Medulla oblongata (tissue), 1 donor: Measurements from ENCODE around the gene GALNT14.

Source experiments
- DNase-seq: peaks from one replicate; pipeline ENCODE4 v3.0.0-alpha.2; 2015; ENCODE audit errors: extremely low spot score

GALNT14 gene

DNA sequence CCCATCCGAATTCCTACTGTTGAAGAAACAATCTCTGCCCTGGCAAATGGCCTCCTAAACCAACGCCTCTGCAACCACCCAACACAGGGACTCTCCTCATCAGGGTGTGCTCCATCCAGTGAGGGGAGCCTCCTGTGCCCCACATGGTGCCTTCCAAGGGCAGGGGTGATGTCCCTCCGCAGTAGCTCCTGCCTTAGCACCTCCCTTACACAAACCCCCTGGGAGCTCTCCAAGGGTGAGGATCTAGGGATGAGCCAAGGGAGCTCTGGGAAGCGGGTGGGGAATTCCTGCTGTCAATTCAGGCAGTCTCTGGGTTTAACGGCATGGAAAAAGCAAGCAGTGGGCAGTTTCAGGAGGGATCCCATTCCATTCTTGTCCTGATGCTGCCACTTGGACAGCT, 3.8 kb downstream of the GALNT14 start:
- DNase-seq = no peak

GRCh38 chr2:31132786-31133185, 5.5 kb downstream of the GALNT14 start:
- no peak for DNase-seq

- DNase-seq = no peak
These were observed 6.4 kb downstream of the GALNT14 start for GRCh38 chr2:31131871-31132270.

- DNase-seq = no peak
These were observed 8.7 kb downstream of the GALNT14 start for GRCh38 chr2:31129375-31130171.

DNA sequence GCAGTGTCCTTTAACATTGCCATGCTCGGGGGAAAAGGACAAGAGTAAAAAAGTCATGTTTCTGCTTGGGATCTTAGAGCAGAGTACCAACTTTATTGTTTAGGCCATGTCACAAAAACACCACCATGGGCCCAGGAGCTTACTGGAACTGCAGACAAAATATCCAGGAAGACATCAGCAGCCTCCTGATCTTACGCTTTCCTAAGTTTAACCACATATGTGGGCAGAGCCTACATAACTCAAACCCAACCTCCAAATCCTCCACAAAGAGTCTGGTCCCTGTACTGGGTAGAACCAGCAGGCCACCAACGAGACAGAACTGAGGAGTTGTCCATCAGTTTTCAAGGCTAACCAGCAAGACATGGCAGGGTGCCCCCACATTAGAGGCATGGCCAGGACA, 10.3 kb downstream of the GALNT14 start:
- no peak for DNase-seq

DNA sequence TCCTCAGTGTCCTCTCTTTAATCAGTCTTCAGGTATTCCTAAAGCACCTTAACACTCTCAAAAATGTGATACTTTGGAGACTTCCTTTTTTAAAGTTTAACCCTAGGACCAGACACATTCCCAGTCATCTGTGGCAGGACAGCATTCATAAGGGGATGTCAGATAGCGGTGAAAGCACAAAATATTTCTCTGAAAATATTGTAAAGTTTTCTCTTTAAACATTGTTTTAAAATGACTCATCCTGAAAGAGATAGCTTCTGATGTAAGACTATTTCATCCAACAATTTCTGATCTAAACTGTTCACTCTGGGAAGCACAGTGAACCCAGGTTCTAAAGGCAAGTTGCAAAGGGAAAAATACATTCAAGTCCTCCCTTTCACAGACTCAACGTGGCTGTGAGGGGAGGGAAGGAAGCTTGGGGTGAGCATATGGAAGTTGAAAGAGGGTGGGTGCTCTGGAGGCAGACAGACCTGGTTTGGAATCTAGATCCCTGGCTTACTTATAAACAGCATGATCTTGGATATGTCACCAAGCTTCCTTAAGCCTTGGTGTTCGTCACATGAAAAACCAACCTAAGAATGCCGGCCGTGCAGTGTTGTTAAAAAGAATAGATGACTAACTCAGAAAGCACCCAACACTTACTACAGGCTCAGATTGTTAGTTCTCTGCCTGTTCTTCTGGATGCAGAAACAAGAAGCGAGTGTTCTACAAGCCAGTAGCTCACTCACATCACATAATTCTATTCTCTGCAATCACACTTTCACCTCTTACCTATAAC, 12.1 kb downstream of the GALNT14 start:
- DNase-seq = no peak

DNA sequence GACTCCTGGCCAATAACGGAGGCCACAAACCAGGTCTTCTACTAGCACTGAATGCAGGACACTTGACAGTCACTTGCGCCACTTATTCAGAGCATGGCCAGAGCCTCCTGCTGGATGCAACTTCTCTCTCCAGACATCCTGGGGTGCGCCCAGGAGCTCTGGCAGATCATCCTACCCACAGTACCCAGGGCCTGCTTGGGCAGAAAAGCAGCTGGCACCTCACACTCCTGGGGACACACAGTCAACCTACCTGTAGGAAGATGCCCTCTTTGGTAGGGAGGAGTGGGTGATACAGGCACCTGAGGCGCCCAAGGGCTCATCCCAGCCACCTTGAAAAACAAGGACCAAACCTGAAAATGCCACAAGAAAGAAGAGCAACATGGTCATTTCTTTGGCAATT, 13.3 kb downstream of the GALNT14 start:
- no peak for DNase-seq

GRCh38 chr2:31122133-31122532, 16.1 kb downstream of the GALNT14 start:
- DNase-seq = no peak

DNA sequence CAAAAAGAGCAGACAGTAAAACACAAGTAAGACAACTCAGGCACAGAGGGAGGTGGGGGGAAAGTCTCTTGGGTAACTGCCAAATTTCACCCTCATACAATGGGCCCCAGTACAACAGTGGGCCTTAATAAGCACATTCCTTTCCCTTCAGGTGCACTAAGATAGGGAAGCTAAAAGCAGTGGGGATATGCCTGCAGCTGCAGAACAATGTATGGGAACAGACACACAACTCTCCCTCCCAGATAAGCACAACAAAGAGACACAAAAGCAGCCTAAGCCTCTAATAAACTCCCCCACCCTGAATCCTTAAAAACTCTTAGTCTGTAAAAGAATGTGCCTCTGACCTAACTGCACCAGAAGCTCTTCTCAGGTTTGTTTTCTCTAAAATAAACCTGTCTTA, 24.5 kb downstream of the GALNT14 start:
- DNase-seq = no peak

DNA sequence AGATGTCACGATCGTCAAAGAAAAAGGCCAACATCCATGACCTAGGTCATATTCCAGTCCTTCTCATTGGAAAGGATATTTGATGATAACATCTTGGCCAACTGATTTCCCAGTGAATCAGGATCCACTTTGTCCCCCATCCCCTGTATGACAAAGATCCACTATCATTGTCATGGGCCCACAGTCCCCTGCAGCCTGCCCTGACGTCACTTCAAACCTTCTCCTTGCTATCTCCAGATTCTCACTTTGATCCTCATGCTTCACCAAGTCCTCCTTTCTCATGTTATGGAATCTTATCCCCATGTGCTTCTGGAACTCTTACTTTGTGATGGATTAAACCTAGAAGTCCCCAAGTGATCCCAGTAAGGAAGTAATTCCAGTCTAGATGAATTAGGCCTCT, 25.7 kb downstream of the GALNT14 start:
- DNase-seq = no peak

GRCh38 chr2:31110998-31111397, 27.2 kb downstream of the GALNT14 start:
- DNase-seq = no peak

DNA sequence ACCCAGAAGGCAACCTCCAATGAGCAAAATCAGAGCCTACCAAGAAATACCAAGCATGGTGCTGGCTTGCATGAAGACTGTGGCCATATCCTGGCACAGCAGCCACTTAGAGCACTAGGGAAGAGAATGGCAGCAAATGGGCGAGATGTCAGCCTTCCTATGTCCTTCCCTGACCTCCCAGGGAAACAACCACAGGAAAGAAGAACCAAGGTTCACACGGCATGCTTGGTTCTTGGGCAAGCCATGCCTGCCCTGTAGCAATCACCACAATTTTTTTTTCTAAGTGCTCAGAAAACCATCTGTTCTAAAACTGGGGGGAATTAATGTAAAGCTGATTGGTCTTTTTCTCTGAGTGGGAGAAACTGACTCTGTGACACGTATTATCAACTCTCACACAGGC, 27.8 kb downstream of the GALNT14 start:
- DNase-seq = no peak

- DNase-seq = no peak
These were observed 28.5 kb downstream of the GALNT14 start for GRCh38 chr2:31109633-31110192.

- peak; percentile 7 for DNase-seq
These were observed 29.5 kb downstream of the GALNT14 start for GRCh38 chr2:31108561-31109286.

DNA sequence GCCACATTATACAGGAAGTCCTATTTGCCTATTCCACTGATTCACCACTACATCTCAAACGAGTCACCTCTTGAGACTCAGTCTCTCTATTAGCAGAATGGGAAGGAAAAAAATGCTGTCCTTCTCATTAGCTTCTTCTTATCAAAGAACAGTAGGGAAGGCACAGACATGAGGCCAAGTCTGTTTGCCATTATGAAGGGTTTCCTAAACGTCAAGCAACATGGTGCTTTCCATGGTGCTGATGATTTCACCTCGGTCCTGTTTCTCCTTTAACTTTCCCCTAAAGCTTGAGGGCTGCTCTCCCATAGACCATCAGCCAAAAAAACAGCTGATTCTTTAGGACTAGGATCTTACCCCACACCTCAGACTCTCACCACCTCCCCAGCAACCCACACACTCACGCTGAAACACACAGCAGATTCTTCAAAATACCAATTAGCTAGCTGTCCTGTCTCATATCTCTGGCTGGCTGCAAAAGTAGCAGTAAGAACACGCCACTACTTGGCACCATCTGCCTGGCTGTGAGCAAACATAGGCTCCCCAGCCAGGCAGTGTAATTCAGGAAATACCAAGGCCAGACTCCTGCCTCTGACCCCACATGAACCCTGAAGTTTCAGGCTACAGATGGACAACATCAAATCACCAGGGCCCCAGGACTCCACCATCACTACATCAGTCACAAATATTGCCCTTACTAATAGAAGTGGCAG, 30.5 kb downstream of the GALNT14 start:
- DNase-seq = no peak

- DNase-seq = no peak
These were observed 36.5 kb downstream of the GALNT14 start for GRCh38 chr2:31101701-31102100.

- DNase-seq = no peak
These were observed 40.2 kb downstream of the GALNT14 start for GRCh38 chr2:31097962-31098613.

- DNase-seq = no peak
These were observed 48.1 kb downstream of the GALNT14 start for GRCh38 chr2:31090188-31090587.

GRCh38 chr2:31089645-31090044, 48.6 kb downstream of the GALNT14 start:
- DNase-seq = no peak

DNA sequence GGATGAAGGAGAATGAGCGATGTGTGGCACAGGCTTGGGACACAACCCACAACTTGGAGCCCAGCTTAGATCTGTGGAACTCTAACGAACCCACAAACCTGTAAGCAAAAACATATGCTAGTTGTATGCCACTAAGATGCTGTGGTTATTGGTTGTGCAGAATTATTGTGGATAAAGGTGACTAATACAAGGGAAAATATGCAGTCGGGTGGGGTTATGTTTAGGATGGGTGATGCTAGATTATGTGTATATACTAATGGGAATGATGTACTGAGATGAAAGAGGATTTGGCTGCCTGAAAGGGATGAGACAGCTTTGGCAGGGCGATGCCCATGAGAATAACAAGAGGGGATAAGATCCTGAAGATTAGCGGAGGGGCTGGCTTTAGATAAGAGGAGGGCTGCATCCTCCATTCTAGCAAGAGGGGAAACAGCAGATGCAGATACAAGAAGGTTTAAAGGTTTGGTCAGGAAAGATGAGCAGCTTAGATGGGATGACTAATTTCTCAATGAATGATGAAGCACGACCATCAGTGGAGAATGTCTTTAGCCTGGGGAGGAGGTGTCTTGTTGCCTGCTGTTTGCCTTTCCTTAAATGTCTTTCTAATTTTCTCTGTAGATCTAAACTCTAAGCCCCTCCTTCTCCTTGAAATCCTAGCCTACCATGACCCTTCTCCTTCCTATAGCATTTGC, 49.6 kb downstream of the GALNT14 start:
- no peak for DNase-seq
